ENCODE results near the gene MBNL1.
A peak's percentile ranks its signal among the peaks of the same experiment; 100 is the strongest.

MBNL1 gene

DNA sequence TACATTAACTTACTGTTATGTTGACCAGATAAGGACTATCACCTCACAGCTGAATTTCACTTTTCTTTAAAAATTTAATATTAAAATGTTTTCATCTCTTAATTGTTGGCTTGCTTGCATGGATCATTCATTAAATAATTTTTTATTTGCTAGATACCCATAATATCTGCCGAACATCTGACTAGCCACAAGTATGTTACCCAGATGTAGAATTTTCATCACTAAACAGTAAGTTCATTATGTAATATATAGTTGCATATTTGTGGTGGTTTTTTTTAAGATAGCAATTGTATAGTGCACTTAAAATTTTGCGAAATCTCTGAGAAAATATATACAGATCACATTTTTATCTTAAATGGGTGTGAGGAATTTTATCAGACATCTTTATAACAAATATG lies 190.4 kb downstream of the MBNL1 start:
- peaks cover 22 to 51% of the 10 kb centered on the region in 2 donors for H3K36me3 ChIP-seq (ENCODE audit: control insufficient read depth in 1 of 2, insufficient read depth in 2 of 2, low read length in 2 of 2)
- H3K4me1 ChIP-seq (ENCODE audit: control insufficient read depth in 1 of 2, insufficient read depth in 2 of 2, low read length in 2 of 2), result peaks cover 0 to 3% of the 10 kb centered on the region in 2 donors
- no peak overlapping the region for H3K27ac ChIP-seq (ENCODE audit: low read depth, low read length)

GRCh38 chr3:152459572-152459971 lies 190.8 kb downstream of the MBNL1 start:
- H3K9me3 ChIP-seq (ENCODE audit: control insufficient read depth in 1 of 2, low read length in 2 of 2), result no peaks in the 10 kb centered on the region
- no peak overlapping the region for H3K9ac ChIP-seq (ENCODE audit: low read depth in 1 of 2, low read length in 2 of 2)
- no peaks in the 10 kb centered on the region for H3K27me3 ChIP-seq (ENCODE audit: control insufficient read depth in 1 of 2, insufficient read depth in 2 of 2, low read length in 2 of 2)
- no peak overlapping the region for H3K27ac ChIP-seq (ENCODE audit: low read depth, low read length)
- H3K36me3 ChIP-seq (ENCODE audit: control insufficient read depth in 1 of 2, insufficient read depth in 2 of 2, low read length in 2 of 2), result peaks cover 22 to 51% of the 10 kb centered on the region in 2 donors
- no peak overlapping the region for H3K4me3 ChIP-seq (ENCODE audit: low read depth in 1 of 2, low read length in 2 of 2)
- peaks cover 0 to 3% of the 10 kb centered on the region in 2 donors for H3K4me1 ChIP-seq (ENCODE audit: control insufficient read depth in 1 of 2, insufficient read depth in 2 of 2, low read length in 2 of 2)

More for the DNA sequence above, 190.4 kb downstream of the MBNL1 start:
- no peaks in the 10 kb centered on the region for H3K9me3 ChIP-seq (ENCODE audit: control insufficient read depth in 1 of 2, low read length in 2 of 2)
- no peak overlapping the region for H3K9ac ChIP-seq (ENCODE audit: low read depth in 1 of 2, low read length in 2 of 2)
- no peak overlapping the region for H3K4me3 ChIP-seq (ENCODE audit: low read depth in 1 of 2, low read length in 2 of 2)
- no peaks in the 10 kb centered on the region for H3K27me3 ChIP-seq (ENCODE audit: control insufficient read depth in 1 of 2, insufficient read depth in 2 of 2, low read length in 2 of 2)

GRCh38 chr3:152460936-152461335 lies 192.2 kb downstream of the MBNL1 start:
- Histone ChIP-seq H3K36me3 (ENCODE audit: control insufficient read depth in 1 of 2, insufficient read depth in 2 of 2, low read length in 2 of 2) (peaks cover 28 to 53% of the 10 kb centered on the region in 2 donors), H3K4me1 (ENCODE audit: control insufficient read depth in 1 of 2, insufficient read depth in 2 of 2, low read length in 2 of 2) (peaks cover 0 to 3% of the 10 kb centered on the region in 2 donors), H3K27me3 (ENCODE audit: control insufficient read depth in 1 of 2, insufficient read depth in 2 of 2, low read length in 2 of 2) (no peaks in the 10 kb centered on the region), H3K4me3 (ENCODE audit: low read depth in 1 of 2, low read length in 2 of 2) (no peak overlapping the region), H3K27ac (ENCODE audit: low read depth, low read length) (no peak overlapping the region), H3K9me3 (ENCODE audit: control insufficient read depth in 1 of 2, low read length in 2 of 2) (no peaks in the 10 kb centered on the region), H3K9ac (ENCODE audit: low read depth in 1 of 2, low read length in 2 of 2) (no peak overlapping the region)

- Histone ChIP-seq H3K9me3 (ENCODE audit: control insufficient read depth in 1 of 2, low read length in 2 of 2) (no peaks in the 10 kb centered on the region), H3K4me3 (ENCODE audit: low read depth in 1 of 2, low read length in 2 of 2) (no peak overlapping the region), H3K9ac (ENCODE audit: low read depth in 1 of 2, low read length in 2 of 2) (no peak overlapping the region), H3K27ac (ENCODE audit: low read depth, low read length) (no peak overlapping the region), H3K4me1 (ENCODE audit: control insufficient read depth in 1 of 2, insufficient read depth in 2 of 2, low read length in 2 of 2) (peaks cover 0 to 3% of the 10 kb centered on the region in 2 donors), H3K36me3 (ENCODE audit: control insufficient read depth in 1 of 2, insufficient read depth in 2 of 2, low read length in 2 of 2) (peaks cover 23 to 48% of the 10 kb centered on the region in 2 donors), H3K27me3 (ENCODE audit: control insufficient read depth in 1 of 2, insufficient read depth in 2 of 2, low read length in 2 of 2) (no peaks in the 10 kb centered on the region)
Observed at GRCh38 chr3:152461460-152461859, 192.7 kb downstream of the MBNL1 start.

DNA sequence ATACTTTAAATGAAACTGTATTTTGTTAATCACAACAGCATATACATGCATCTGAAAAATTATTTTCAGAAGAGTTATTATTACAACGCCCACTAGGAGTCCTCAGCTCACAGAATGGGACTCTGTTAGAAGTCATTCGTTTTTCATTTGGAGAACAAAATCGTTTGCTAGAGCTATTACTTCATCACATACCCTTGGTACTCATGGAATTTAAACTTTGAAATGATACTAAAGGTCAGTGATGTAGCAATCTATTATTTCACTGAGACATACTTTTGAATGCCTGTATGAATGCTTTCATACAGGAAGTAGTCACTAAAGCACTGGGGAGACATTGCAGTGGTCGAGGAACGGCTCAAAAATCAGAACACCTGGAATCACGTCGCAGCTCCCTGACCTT lies 198.1 kb downstream of the MBNL1 start:
- Histone ChIP-seq H3K36me3 (ENCODE audit: control insufficient read depth in 1 of 2, insufficient read depth in 2 of 2, low read length in 2 of 2) (peaks cover 10 to 23% of the 10 kb centered on the region in 2 donors), H3K4me3 (ENCODE audit: low read depth in 1 of 2, low read length in 2 of 2) (no peak overlapping the region), H3K9me3 (ENCODE audit: control insufficient read depth in 1 of 2, low read length in 2 of 2) (no peaks in the 10 kb centered on the region), H3K27me3 (ENCODE audit: control insufficient read depth in 1 of 2, insufficient read depth in 2 of 2, low read length in 2 of 2) (no peaks in the 10 kb centered on the region), H3K9ac (ENCODE audit: low read depth in 1 of 2, low read length in 2 of 2) (no peak overlapping the region), H3K27ac (ENCODE audit: low read depth, low read length) (no peak overlapping the region), H3K4me1 (ENCODE audit: control insufficient read depth in 1 of 2, insufficient read depth in 2 of 2, low read length in 2 of 2) (no peaks in the 10 kb centered on the region)

- Histone ChIP-seq H3K36me3 (ENCODE audit: control insufficient read depth in 1 of 2, insufficient read depth in 2 of 2, low read length in 2 of 2) (peaks cover 6 to 10% of the 10 kb centered on the region in 2 donors), H3K9me3 (ENCODE audit: control insufficient read depth in 1 of 2, low read length in 2 of 2) (no peaks in the 10 kb centered on the region), H3K4me1 (ENCODE audit: control insufficient read depth in 1 of 2, insufficient read depth in 2 of 2, low read length in 2 of 2) (no peaks in the 10 kb centered on the region), H3K4me3 (ENCODE audit: low read depth in 1 of 2, low read length in 2 of 2) (no peak overlapping the region), H3K27me3 (ENCODE audit: control insufficient read depth in 1 of 2, insufficient read depth in 2 of 2, low read length in 2 of 2) (no peaks in the 10 kb centered on the region), H3K9ac (ENCODE audit: low read depth in 1 of 2, low read length in 2 of 2) (no peak overlapping the region), H3K27ac (ENCODE audit: low read depth, low read length) (no peak overlapping the region)
Observed at GRCh38 chr3:152469248-152470025, 200.7 kb downstream of the MBNL1 start.

DNA sequence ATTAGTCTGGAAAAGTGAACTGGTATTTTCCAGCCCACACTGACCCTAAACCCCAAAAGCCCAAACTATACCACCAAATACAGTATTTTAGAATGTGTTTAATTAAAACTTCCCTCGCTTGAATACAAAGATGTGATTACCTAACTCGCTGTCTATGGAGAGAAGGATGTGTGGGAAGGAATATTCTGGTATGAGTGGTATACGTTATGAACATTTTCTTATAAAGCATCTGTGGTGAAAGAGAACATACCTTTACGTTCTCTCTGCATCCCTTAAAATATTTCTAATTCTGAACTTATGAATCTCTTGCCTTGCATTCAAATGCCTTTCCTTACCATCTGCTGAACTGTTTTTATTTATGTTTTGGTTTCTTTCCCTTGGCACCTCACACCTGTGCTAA lies 201.4 kb downstream of the MBNL1 start:
- H3K27ac ChIP-seq (ENCODE audit: low read depth, low read length), result no peak overlapping the region
- no peaks in the 10 kb centered on the region for H3K27me3 ChIP-seq (ENCODE audit: control insufficient read depth in 1 of 2, insufficient read depth in 2 of 2, low read length in 2 of 2)
- H3K9ac ChIP-seq (ENCODE audit: low read depth in 1 of 2, low read length in 2 of 2), result no peak overlapping the region
- no peak overlapping the region for H3K4me3 ChIP-seq (ENCODE audit: low read depth in 1 of 2, low read length in 2 of 2)
- no peaks in the 10 kb centered on the region for H3K9me3 ChIP-seq (ENCODE audit: control insufficient read depth in 1 of 2, low read length in 2 of 2)
- H3K36me3 ChIP-seq (ENCODE audit: control insufficient read depth in 1 of 2, insufficient read depth in 2 of 2, low read length in 2 of 2), result peaks cover 4 to 6% of the 10 kb centered on the region in 2 donors
- H3K4me1 ChIP-seq (ENCODE audit: control insufficient read depth in 1 of 2, insufficient read depth in 2 of 2, low read length in 2 of 2), result no peaks in the 10 kb centered on the region

DNA sequence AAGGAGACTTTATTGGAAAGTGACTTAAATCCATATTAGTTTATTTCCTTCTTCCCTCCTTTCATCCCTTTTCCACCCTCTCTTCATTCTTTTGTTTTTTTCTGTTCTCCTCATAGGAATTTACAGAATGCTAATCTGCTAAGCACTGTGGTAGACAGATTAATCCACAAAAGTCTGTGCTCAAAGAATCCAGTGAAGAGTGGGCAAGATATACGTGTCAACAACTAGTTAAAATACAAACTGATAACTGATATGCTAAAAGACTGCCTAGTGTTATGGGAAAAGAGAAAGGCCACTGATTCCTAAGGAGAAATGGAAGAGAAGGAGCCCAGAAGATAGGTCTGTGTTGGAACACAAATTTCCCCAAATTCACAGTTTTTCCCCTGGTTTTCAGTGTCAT lies 202.2 kb downstream of the MBNL1 start:
- no peaks in the 10 kb centered on the region for H3K27me3 ChIP-seq (ENCODE audit: control insufficient read depth in 1 of 2, insufficient read depth in 2 of 2, low read length in 2 of 2)
- no peaks in the 10 kb centered on the region for H3K4me1 ChIP-seq (ENCODE audit: control insufficient read depth in 1 of 2, insufficient read depth in 2 of 2, low read length in 2 of 2)

GRCh38 chr3:152471814-152472671 lies 203.3 kb downstream of the MBNL1 start:
- no peaks in the 10 kb centered on the region for H3K36me3 ChIP-seq (ENCODE audit: control insufficient read depth in 1 of 2, insufficient read depth in 2 of 2, low read length in 2 of 2)
- H3K4me1 ChIP-seq (ENCODE audit: control insufficient read depth in 1 of 2, insufficient read depth in 2 of 2, low read length in 2 of 2), result no peaks in the 10 kb centered on the region
- H3K4me3 ChIP-seq (ENCODE audit: low read depth in 1 of 2, low read length in 2 of 2), result peak overlapping the region; percentile 1 to 7
- H3K27me3 ChIP-seq (ENCODE audit: control insufficient read depth in 1 of 2, insufficient read depth in 2 of 2, low read length in 2 of 2), result no peaks in the 10 kb centered on the region
- no peak overlapping the region for H3K9ac ChIP-seq (ENCODE audit: low read depth in 1 of 2, low read length in 2 of 2)
- H3K9me3 ChIP-seq (ENCODE audit: control insufficient read depth in 1 of 2, low read length in 2 of 2), result peaks cover 3 to 8% of the 10 kb centered on the region in 2 donors
- no peak overlapping the region for H3K27ac ChIP-seq (ENCODE audit: low read depth, low read length)

More for the DNA sequence above, 202.2 kb downstream of the MBNL1 start:
- no peak overlapping the region for H3K9ac ChIP-seq (ENCODE audit: low read depth in 1 of 2, low read length in 2 of 2)
- H3K27ac ChIP-seq (ENCODE audit: low read depth, low read length), result no peak overlapping the region
- peaks cover 3 to 5% of the 10 kb centered on the region in 2 donors for H3K9me3 ChIP-seq (ENCODE audit: control insufficient read depth in 1 of 2, low read length in 2 of 2)
- H3K4me3 ChIP-seq (ENCODE audit: low read depth in 1 of 2, low read length in 2 of 2), result no peak overlapping the region
- no peaks in the 10 kb centered on the region for H3K36me3 ChIP-seq (ENCODE audit: control insufficient read depth in 1 of 2, insufficient read depth in 2 of 2, low read length in 2 of 2)

DNA sequence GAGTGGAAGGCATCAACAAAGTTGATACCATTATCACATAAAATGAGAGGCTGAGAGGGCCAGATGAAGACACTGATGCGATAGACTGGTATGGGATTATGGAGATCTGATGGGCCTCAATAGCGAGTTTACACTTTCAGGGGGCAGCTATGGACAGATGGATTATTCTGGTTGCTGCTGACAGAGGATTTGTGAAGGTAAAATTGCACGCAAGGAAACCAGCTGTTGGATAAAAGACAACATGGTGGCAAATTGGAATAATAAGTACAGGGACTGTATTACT lies 203.9 kb downstream of the MBNL1 start:
- Histone ChIP-seq H3K4me1 (ENCODE audit: control insufficient read depth in 1 of 2, insufficient read depth in 2 of 2, low read length in 2 of 2) (no peaks in the 10 kb centered on the region), H3K27me3 (ENCODE audit: control insufficient read depth in 1 of 2, insufficient read depth in 2 of 2, low read length in 2 of 2) (no peaks in the 10 kb centered on the region), H3K36me3 (ENCODE audit: control insufficient read depth in 1 of 2, insufficient read depth in 2 of 2, low read length in 2 of 2) (no peaks in the 10 kb centered on the region), H3K27ac (ENCODE audit: low read depth, low read length) (no peak overlapping the region), H3K9ac (ENCODE audit: low read depth in 1 of 2, low read length in 2 of 2) (no peak overlapping the region), H3K9me3 (ENCODE audit: control insufficient read depth in 1 of 2, low read length in 2 of 2) (peaks cover 3 to 8% of the 10 kb centered on the region in 2 donors), H3K4me3 (ENCODE audit: low read depth in 1 of 2, low read length in 2 of 2) (no peak overlapping the region)
